ENCODE data around the gene SMIM30. TPM values are rescaled to one million over a fixed set of nuclear protein-coding genes. Genes with fewer than 3 reads are reported as not detected.

The SMIM30 gene
- total and polyA plus RNA-seq, 11 donors, result 72.4 to 378 (median 137) TPM

DNA sequence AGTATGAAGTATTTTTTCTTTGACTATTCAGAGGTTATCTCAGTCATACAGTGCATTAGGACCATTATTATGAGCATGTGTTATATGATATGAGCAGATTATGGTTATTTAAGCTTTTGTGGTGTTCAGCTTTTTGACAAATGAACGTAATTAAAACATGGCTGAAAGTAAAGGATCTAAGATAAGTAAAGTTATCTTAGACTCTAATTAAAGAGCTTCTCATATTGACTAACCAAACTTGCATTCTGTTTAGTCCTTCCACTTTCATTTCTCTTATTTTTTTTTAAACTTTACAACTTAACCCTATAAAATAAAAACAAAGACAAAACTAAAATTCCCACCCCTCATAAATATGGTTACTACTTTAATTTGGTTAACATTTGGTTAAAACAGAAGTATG, 24.8 kb downstream of the SMIM30 start:
- no peaks in the 10 kb centered on the region for H3K36me3 ChIP-seq
- H3K27ac ChIP-seq, result no peak overlapping the region
- intact Hi-C loops (cut with DNase I), result no loop called here
- ATAC-seq (no peak), DNase-seq (no peak)
- no peak overlapping the region for H3K4me3 ChIP-seq
- H3K9me3 ChIP-seq, result no peaks in the 10 kb centered on the region
- no peaks in the 10 kb centered on the region for H3K4me1 ChIP-seq
- H3K27me3 ChIP-seq, result no peaks in the 10 kb centered on the region
- TF ChIP-seq POLR2A (IDR thresholded peaks at IDR 0.05), result no peak
- TF ChIP-seq, protein P1, sequence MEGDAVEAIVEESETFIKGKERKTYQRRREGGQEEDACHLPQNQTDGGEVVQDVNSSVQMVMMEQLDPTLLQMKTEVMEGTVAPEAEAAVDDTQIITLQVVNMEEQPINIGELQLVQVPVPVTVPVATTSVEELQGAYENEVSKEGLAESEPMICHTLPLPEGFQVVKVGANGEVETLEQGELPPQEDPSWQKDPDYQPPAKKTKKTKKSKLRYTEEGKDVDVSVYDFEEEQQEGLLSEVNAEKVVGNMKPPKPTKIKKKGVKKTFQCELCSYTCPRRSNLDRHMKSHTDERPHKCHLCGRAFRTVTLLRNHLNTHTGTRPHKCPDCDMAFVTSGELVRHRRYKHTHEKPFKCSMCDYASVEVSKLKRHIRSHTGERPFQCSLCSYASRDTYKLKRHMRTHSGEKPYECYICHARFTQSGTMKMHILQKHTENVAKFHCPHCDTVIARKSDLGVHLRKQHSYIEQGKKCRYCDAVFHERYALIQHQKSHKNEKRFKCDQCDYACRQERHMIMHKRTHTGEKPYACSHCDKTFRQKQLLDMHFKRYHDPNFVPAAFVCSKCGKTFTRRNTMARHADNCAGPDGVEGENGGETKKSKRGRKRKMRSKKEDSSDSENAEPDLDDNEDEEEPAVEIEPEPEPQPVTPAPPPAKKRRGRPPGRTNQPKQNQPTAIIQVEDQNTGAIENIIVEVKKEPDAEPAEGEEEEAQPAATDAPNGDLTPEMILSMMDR (IDR thresholded peaks at IDR 0.05), result no peak
- 81 to 86% (median 85%) methylated on average over 1 of the region's 1 CpG for WGBS, 4 donors

- H3K4me1 ChIP-seq, result no peaks in the 10 kb centered on the region
- H3K27ac ChIP-seq, result no peak overlapping the region
- peaks cover 0 to 4% (median 0%) of the 10 kb centered on the region in 9 donors for H3K27me3 ChIP-seq
- no peak overlapping the region for H3K4me3 ChIP-seq
- no peaks in the 10 kb centered on the region for H3K9me3 ChIP-seq
- DNase-seq (no peak), ATAC-seq (no peak)
- intact Hi-C loops (cut with DNase I), result no loop called here
- 67 to 83% (median 77%) methylated on average over 1 of the region's 1 CpG for WGBS, 4 donors
- TF ChIP-seq POLR2A (IDR thresholded peaks at IDR 0.05), result no peak
- TF ChIP-seq, protein P1 (IDR thresholded peaks at IDR 0.05), result no peak
- no peaks in the 10 kb centered on the region for H3K36me3 ChIP-seq
Measured at GRCh38 chr7:113092762-113093161, 25.6 kb downstream of the SMIM30 start.

GRCh38 chr7:113087071-113087998, 31.0 kb downstream of the SMIM30 start:
- peaks cover 0 to 25% (median 0%) of the 10 kb centered on the region in 9 donors for H3K27me3 ChIP-seq
- peak overlapping the region in 10 of 12 donors; percentile 33 to 66 (median 56) for H3K4me3 ChIP-seq
- H3K9me3 ChIP-seq, result no peaks in the 10 kb centered on the region
- 58 to 68% (median 64%) methylated on average over 15 of the region's 15 CpGs for WGBS, 4 donors
- ATAC-seq (peak in 3 of 4 donors; percentile 55 to 88 (median 56)), DNase-seq (no peak)
- H3K27ac ChIP-seq, result peak overlapping the region in 5 of 12 donors; percentile 1 to 73 (median 47)
- no peaks in the 10 kb centered on the region for H3K36me3 ChIP-seq
- TF ChIP-seq POLR2A (IDR thresholded peaks at IDR 0.05), result no peak
- TF ChIP-seq, protein P1 (IDR thresholded peaks at IDR 0.05), result no peak
- intact Hi-C loops (cut with DNase I), result loop anchor here in 1 of 10 donors (10.0 kb wide), 1 partner anchor 63 kb away; no protein-coding TSS in a partner anchor
- peaks cover 0 to 6% (median 0%) of the 10 kb centered on the region in 12 donors for H3K4me1 ChIP-seq

- intact Hi-C loops (cut with DNase I), result loop anchor here in 1 of 10 donors (10.0 kb wide), 1 partner anchor 62 kb away; no protein-coding TSS in a partner anchor
- Histone ChIP-seq H3K36me3 (no peaks in the 10 kb centered on the region), H3K4me3 (peak within 1 kb of the TSS; percentile 16 to 66 (median 54)), H3K27ac (peak within 1 kb of the TSS in 7 of 12 donors; percentile 1 to 73 (median 54)), H3K9me3 (no peaks in the 10 kb centered on the region), H3K27me3 (peaks cover 0 to 25% (median 0%) of the 10 kb centered on the region in 9 donors), H3K4me1 (peaks cover 0 to 6% (median 0%) of the 10 kb centered on the region in 12 donors)
- 1 to 2% (median 1%) methylated on average over 28 to 29 of the region's 29 CpGs for WGBS, 4 donors
- DNase-seq (peak; percentile 41 to 78 (median 63)), ATAC-seq (peak; percentile 42 to 96 (median 92))
- TF ChIP-seq POLR2A (IDR thresholded peaks at IDR 0.05), result no peak
- TF ChIP-seq, protein P1 (IDR thresholded peaks at IDR 0.05), result no peak
Measured at GRCh38 chr7:113086431-113086888, 31.9 kb downstream of the SMIM30 start, which contains the start of gene GPR85. Gene GPR85, minus strand, starts transcription at chr7:113086827. Its CDS starts 2,106 bp downstream, at chr7:113084721.

Measured in heart left ventricle (tissue), 16 donors.